B cell (primary cell): Measurements from ENCODE around the gene NPFF. TPM values are rescaled to one million over a fixed set of nuclear protein-coding genes. Genes with fewer than 3 reads are reported as not detected.

ENCODE experiments used
- ATAC-seq: fragments of 200-7000 bp; cut with Tn5 transposase; one replicate; pipeline ENCODE4 v1.10.0; 2021; ENCODE audit warnings: low read depth, mild to moderate bottlenecking, moderate number of reproducible peaks, moderate library complexity
- CTCF ChIA-PET: fragments of 350-600 bp; sonication (Branson Sonifier 250); formaldehyde crosslinking; loops from one replicate; lab custom pipeline; 2021; ENCODE audit warnings: antibody characterized with exemption, inconsistent platforms; lab: Charles Lee
- POLR2A ChIA-PET: fragments of 350-600 bp; sonication (Branson Sonifier 250); formaldehyde crosslinking; loops from one replicate; lab custom pipeline; 2021; ENCODE audit warnings: antibody characterized with exemption; lab: Charles Lee
- DNase-seq: peaks from one replicate; pipeline ENCODE4 v3.0.0; 2013
- H2AFZ ChIP-seq: 2 replicates; pipeline ENCODE4 v1.6.1; 2012; ENCODE audit warnings: mild to moderate bottlenecking, low read depth, low read length; ENCODE audit not compliant: insufficient read depth, poor library complexity, severe bottlenecking
- H3K27ac ChIP-seq, 2 donors: 1 replicate in 1 of 2; 2 replicates in 1 of 2; pipeline ENCODE4 v1.5.1; 2012 to 2013; ENCODE audit warnings: low read length in 2 of 2, mild to moderate bottlenecking in 2 of 2, moderate library complexity in 1 of 2
- H3K27me3 ChIP-seq, 4 experiments: fragments of 200-600 bp in 1 of 4; sonication (generic) in 1 of 4; replicated peaks in 1 of 4; 1 replicate in 2 of 4; 2 replicates in 2 of 4; pipeline versions ENCODE4 v1.6.1 to v1.7.0; 2013 to 2016; ENCODE audit warnings: low read length in 3 of 4, mild to moderate bottlenecking in 2 of 4, mixed read lengths in 1 of 4, moderate library complexity in 1 of 4; ENCODE audit not compliant: insufficient read depth in 4 of 4, control insufficient read depth in 3 of 4; ENCODE audit errors: control extremely low read depth in 1 of 4
- H3K36me3 ChIP-seq, 2 experiments: replicated peaks in 1 of 2; 1 replicate in 1 of 2; 2 replicates in 1 of 2; pipeline versions ENCODE4 v1.6.1 to v1.7.1; 2013; ENCODE audit warnings: low read length in 1 of 2; ENCODE audit not compliant: insufficient read depth in 2 of 2, control insufficient read depth in 1 of 2; ENCODE audit errors: control extremely low read depth in 1 of 2, extremely low read depth in 1 of 2
- H3K4me1 ChIP-seq, 2 donors: fragments of 200-600 bp in 1 of 2; sonication (generic) in 1 of 2; 1 replicate in 1 of 2; 2 replicates in 1 of 2; pipeline versions ENCODE4 v1.5.1 to v1.6.1; 2013 to 2017; ENCODE audit warnings: low read length in 2 of 2; ENCODE audit not compliant: control insufficient read depth in 2 of 2, insufficient read depth in 2 of 2
- H3K4me2 ChIP-seq: replicated peaks from 2 replicates; pipeline ENCODE3; 2012; ENCODE audit warnings: mild to moderate bottlenecking, low read depth, low read length; ENCODE audit not compliant: poor library complexity, severe bottlenecking
- H3K4me3 ChIP-seq, 5 experiments: fragments of 200-600 bp in 1 of 5; sonication (generic) in 1 of 5; 1 replicate in 3 of 5; 2 replicates in 2 of 5; pipeline versions ENCODE4 v1.5.1 to v1.7.0; 2011 to 2016; ENCODE audit warnings: low read length in 4 of 5, mild to moderate bottlenecking in 4 of 5, low read depth in 2 of 5, control low read depth in 1 of 5, moderate library complexity in 1 of 5; ENCODE audit not compliant: insufficient read depth in 1 of 5; ENCODE audit errors: control extremely low read depth in 1 of 5, extremely low read depth in 1 of 5
- H3K79me2 ChIP-seq: fragments of 200-600 bp; sonication (generic); one replicate; pipeline ENCODE4 v1.6.0; 2016; ENCODE audit warnings: low read length; ENCODE audit not compliant: control insufficient read depth, insufficient read depth
- H3K9ac ChIP-seq: fragments of 200-600 bp; sonication (generic); 2 replicates; pipeline ENCODE4 v1.6.1; 2017; ENCODE audit warnings: mild to moderate bottlenecking, low read length, moderate library complexity
- H3K9me3 ChIP-seq, 3 donors: one replicate each; pipeline versions ENCODE4 v1.6.1 to v1.7.1; 2013; ENCODE audit warnings: low read length in 2 of 3; ENCODE audit not compliant: control insufficient read depth in 2 of 3, insufficient read depth in 1 of 3; ENCODE audit errors: control extremely low read depth in 1 of 3
- H4K20me1 ChIP-seq: 2 replicates; pipeline ENCODE4 v1.6.0; 2012; ENCODE audit warnings: mild to moderate bottlenecking, low read length; ENCODE audit not compliant: insufficient read depth, control insufficient read depth, poor library complexity, severe bottlenecking
- H3K27ac Mint-ChIP-seq: one replicate; pipeline ENCODE4 v1.8.0; 2021; ENCODE audit warnings: mixed read lengths
- H3K27me3 Mint-ChIP-seq: one replicate; pipeline ENCODE4 v1.8.0; 2021; ENCODE audit warnings: mixed read lengths
- H3K4me1 Mint-ChIP-seq: one replicate; pipeline ENCODE4 v1.8.0; 2021; ENCODE audit warnings: mixed read lengths
- H3K4me3 Mint-ChIP-seq: one replicate; pipeline ENCODE4 v1.8.0; 2021; ENCODE audit warnings: mixed read lengths
- H3K9me3 Mint-ChIP-seq: one replicate; pipeline ENCODE4 v1.8.0; 2022; ENCODE audit warnings: mixed read lengths; ENCODE audit not compliant: insufficient read depth
- CTCF ChIP-seq: fragments of 200-600 bp; IDR thresholded peaks from one replicate; pipeline ENCODE4 v1.8.0; 2022; ENCODE audit warnings: antibody characterized with exemption, mild to moderate bottlenecking
- EZH2 ChIP-seq: IDR thresholded peaks from 2 replicates; pipeline ENCODE4 v1.6.1; 2012; ENCODE audit warnings: borderline replicate concordance, low read depth, mild to moderate bottlenecking, moderate library complexity, low read length; ENCODE audit not compliant: insufficient read depth, poor library complexity, severe bottlenecking
- WGBS: methylation state at CpG from one replicate; pipeline ENCODE4 v1.1.5; 2013; ENCODE audit warnings: missing lambda C conversion rate; ENCODE audit not compliant: insufficient coverage; 5-methylcytosine and 5-hydroxymethylcytosine counted together
- intact Hi-C: fragments of 100-400 bp; cut with micrococcal nuclease; formaldehyde crosslinking; loops from one replicate; pipeline ENCODE4 v1.10.0; 2022
- polyA plus RNA-seq: library from polyadenylated mRNA; depleted of rRNA; stranded (reverse); fragments of >200 nt; gene quantifications from 2 replicates; pipeline ENCODE4 v1.2.3, GENCODE V29; 2012
- total RNA-seq, 2 donors: library from RNA; stranded (reverse); fragments of 120-200 nt in 1 of 2; gene quantifications; 1 replicate in 1 of 2; 2 replicates in 1 of 2; pipeline versions ENCODE4 v1.2.3 to v1.2.4, GENCODE V29; 2013 to 2022

Gene NPFF
- total and polyA plus RNA-seq, 2 donors (not counting 1 experiment from before 2014, with no cell fraction given), result 0.34 TPM; not detected in 1

DNA sequence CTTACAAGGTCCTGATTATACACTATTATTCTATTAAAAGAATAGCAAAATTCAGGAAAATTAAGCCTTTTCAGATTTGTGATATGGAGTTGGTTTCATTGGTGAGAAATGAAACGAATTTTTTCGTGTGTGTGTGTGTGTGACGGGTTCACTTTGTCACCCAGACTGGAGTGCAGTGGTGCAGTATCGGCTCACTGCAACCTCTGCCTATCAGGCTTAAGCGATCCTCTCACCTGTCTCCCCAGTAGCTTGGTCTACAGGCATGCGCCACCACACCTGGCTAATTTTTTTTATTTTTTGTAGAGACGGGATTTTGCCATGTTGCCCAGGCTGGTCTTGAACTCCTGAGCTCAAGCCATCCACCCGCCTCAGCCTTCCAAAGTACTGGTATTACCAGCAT lies 45.7 kb downstream of the NPFF start:
- ATAC-seq (no peak), DNase-seq (no peak)
- Mint-ChIP-seq H3K9me3 (no peaks in the 10 kb centered on the region), H3K4me1 (peaks cover 8% of the 10 kb centered on the region), H3K27me3 (no peaks in the 10 kb centered on the region), H3K27ac (no peak overlapping the region), H3K4me3 (no peak overlapping the region)
- H4K20me1 ChIP-seq, result peaks cover 99% of the 10 kb centered on the region
- POLR2A ChIA-PET, result no interaction called here
- no peak overlapping the region for H3K27ac ChIP-seq
- TF ChIP-seq CTCF, result no peak
- no peak for TF ChIP-seq EZH2
- peaks cover 4 to 98% of the 10 kb centered on the region in 2 experiments for H3K36me3 ChIP-seq
- no peak overlapping the region for H3K9ac ChIP-seq
- no peaks in the 10 kb centered on the region for H3K4me1 ChIP-seq
- H3K79me2 ChIP-seq, result peaks cover 98% of the 10 kb centered on the region
- CTCF ChIA-PET, result no interaction called here
- no peak overlapping the region for H2AFZ ChIP-seq
- intact Hi-C loops, result no loop called here
- no peak overlapping the region for H3K4me3 ChIP-seq
- no peak overlapping the region for H3K4me2 ChIP-seq
- WGBS, result 94% methylated on average over 7 of the region's 8 CpGs
- H3K27me3 ChIP-seq, result no peaks in the 10 kb centered on the region
- no peaks in the 10 kb centered on the region for H3K9me3 ChIP-seq

GRCh38 chr12:53461059-53461458 lies 46.2 kb downstream of the NPFF start:
- Mint-ChIP-seq H3K27me3 (no peaks in the 10 kb centered on the region), H3K27ac (no peak overlapping the region), H3K9me3 (no peaks in the 10 kb centered on the region), H3K4me1 (peaks cover 8% of the 10 kb centered on the region), H3K4me3 (no peak overlapping the region)
- H3K36me3 ChIP-seq, result peaks cover 7 to 97% of the 10 kb centered on the region in 2 experiments
- H3K9me3 ChIP-seq, result no peaks in the 10 kb centered on the region
- H3K4me1 ChIP-seq, result no peaks in the 10 kb centered on the region
- intact Hi-C loops, result no loop called here
- H3K4me2 ChIP-seq, result no peak overlapping the region
- no peak overlapping the region for H3K27ac ChIP-seq
- no peaks in the 10 kb centered on the region for H3K27me3 ChIP-seq
- CTCF ChIA-PET, result no interaction called here
- WGBS, result 86% methylated on average over 2 of the region's 3 CpGs
- POLR2A ChIA-PET, result no interaction called here
- ATAC-seq (no peak), DNase-seq (no peak)
- no peak overlapping the region for H2AFZ ChIP-seq
- peaks cover 99% of the 10 kb centered on the region for H4K20me1 ChIP-seq
- TF ChIP-seq CTCF (no peak), EZH2 (no peak)
- H3K79me2 ChIP-seq, result peaks cover 98% of the 10 kb centered on the region
- no peak overlapping the region for H3K9ac ChIP-seq
- H3K4me3 ChIP-seq, result no peak overlapping the region
